GM12891 (cell line): Measurements from ENCODE around the gene TTC39B.

ENCODE experiments used
- PAX5 ChIP-seq: IDR thresholded peaks from 2 replicates; pipeline ENCODE4 v1.6.1; 2011; ENCODE audit warnings: low read length, moderate library complexity, mild to moderate bottlenecking; ENCODE audit not compliant: insufficient read depth, severe bottlenecking
- POLR2A ChIP-seq: IDR thresholded peaks from 2 replicates; pipeline ENCODE4 v1.6.1; 2011; ENCODE audit warnings: low read depth, low read length, control low read depth
- POLR2AphosphoS5 ChIP-seq: IDR thresholded peaks from 2 replicates; pipeline ENCODE4 v1.6.1; 2011; ENCODE audit warnings: low read depth, low read length, control low read depth
- SPI1 ChIP-seq: IDR thresholded peaks from 2 replicates; pipeline ENCODE4 v1.6.1; 2011; ENCODE audit warnings: low read depth, low read length, control low read depth
- TAF1 ChIP-seq: IDR thresholded peaks from 2 replicates; pipeline ENCODE4 v1.6.1; 2011; ENCODE audit warnings: low read depth, low read length, control low read depth

DNA sequence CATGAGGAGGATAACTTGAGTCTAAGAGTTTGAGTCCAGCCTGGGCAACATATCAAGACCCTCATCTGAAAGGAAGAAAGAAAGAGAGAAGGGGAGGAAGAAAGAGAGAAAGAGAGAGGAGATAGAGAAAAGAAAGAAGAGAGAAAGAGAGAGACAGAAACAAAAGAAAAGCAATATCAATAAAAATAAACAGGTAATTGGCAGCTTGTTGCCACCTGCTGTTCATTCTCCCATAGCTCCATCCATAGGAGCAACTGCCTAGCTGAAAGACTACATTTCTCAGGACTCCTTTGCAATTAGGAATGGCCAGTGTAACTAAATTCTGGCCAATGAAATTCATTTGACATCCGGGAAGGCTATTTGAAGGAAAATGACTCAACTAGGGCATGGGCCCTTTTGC is 4.6 kb upstream of the TTC39B start:
- TF ChIP-seq TAF1 (no peak), POLR2A (no peak), POLR2AphosphoS5 (no peak), PAX5 (no peak), SPI1 (no peak)
